GM21515 (cell line): ENCODE measurements around the gene BCL2L13.

Experiments
- ATAC-seq: cut with Tn5 transposase; IDR thresholded peaks from one replicate; pipeline ENCODE4 v1.9.1; 2021; ENCODE audit not compliant: unreplicated experiment

BCL2L13 gene

DNA sequence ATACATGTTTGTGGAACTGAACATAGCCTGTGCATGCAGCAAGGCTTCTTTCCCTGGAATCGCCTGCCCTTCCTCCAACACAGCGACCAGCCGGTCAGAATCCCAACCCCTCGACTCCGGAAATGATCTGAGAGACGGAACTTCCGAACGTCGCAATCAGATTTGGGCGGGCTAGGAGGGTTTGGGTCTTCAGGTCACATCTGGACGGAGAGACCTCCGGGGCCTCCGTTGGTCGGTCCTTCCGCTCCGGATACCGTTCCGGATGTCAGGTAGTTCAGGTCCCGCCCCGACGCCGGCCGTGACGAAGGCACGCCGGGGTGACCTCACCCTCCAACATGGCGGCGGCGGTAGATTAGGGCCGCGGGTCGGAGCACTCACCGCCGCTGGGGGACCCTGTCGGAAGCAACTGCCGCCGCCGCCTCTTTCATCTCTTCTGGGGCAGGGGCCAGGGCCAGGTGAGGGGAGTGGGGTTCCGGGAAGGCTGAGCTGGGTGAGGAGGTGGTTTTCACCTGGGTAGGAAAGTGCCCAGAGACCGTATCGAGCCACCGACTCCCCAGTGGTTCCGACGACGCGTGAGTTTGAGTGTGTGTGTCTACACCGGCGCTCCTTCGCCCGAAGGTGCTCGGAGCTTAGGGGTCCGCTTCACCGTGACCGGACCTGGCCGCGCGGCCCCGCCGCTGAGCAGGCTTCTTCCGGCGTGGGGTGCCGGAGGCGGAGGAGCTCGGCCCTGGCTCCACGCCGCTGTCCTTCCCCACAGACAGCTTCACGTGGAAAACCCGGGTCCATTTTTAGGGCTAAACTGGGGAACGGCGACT is at the start of gene BCL2L13:
Gene BCL2L13, plus strand, starts transcription at position 326 of the 815 bp plus-strand sequence. CDS start 16,955 bp downstream, outside the sequence.
- ATAC-seq = peak; percentile 88

DNA sequence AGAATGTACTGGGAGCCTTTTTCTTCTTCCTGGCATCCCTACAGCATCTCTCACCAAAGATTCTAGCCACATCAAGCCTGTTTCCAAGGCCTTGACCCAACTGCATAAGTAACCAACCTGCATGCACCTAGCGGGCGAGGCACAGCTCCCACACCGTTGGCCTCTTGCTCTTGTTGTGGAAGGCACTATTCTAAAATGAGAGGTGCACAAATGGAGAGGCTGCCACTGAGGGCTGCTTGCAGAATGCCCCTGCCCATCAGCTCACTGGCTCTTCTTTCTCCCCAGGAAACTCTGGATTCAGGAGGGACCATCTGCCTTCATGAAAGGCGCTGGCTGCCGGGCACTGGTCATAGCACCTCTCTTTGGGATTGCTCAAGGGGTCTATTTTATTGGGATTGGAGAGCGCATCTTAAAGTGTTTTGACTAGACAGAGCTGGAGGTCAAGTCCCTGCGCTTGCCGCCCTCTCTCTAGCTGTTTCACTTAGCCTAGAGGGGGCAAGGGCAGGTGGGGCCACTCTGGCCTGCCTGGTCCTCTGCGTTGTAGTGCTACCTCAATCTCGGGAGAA is 48.7 kb upstream of the BCL2L13 start:
- no peak for ATAC-seq

- ATAC-seq = no peak
These were observed 48.0 kb upstream of the BCL2L13 start for GRCh38 chr22:17590586-17590985.

GRCh38 chr22:17592201-17592600 is 46.4 kb upstream of the BCL2L13 start:
- no peak for ATAC-seq

DNA sequence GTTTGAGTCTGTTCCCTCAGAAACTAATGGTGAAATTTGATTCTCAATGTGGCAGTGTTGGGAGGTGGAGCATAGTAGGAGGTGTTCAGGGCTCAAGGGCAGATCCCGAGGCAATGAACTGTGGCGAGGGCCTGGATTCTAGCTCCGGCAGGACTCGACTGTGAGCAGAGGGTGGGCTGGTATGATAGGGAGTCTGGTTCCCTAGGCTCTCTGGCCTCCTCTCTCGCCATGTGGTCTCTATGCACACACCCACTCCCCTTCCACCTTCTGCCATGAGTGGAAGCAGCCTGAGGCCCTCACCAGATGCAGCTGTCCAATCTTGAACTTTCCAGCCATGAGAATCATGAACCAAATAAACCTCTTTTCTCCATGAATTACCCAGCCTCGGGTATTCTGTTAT is 42.3 kb upstream of the BCL2L13 start:
- ATAC-seq = no peak

DNA sequence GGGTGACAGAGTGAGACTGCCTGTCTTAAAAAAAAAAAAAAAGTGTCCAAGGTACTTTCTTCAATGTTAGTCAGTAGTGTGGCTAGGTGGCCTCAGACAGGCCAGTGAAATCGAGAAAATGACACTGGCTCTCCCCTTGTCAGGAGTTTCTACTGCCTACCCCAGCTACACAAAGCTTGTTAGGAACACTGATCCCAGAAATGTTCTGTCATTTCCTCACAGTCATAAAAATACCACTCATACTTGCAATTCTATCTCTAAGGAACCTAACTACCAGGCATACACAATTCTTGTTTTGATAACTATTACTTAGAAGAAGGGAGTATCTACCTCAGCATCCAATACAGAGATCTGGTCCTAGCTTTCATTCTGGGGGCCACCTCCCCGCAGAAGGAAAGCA is 41.3 kb upstream of the BCL2L13 start:
- ATAC-seq = no peak

DNA sequence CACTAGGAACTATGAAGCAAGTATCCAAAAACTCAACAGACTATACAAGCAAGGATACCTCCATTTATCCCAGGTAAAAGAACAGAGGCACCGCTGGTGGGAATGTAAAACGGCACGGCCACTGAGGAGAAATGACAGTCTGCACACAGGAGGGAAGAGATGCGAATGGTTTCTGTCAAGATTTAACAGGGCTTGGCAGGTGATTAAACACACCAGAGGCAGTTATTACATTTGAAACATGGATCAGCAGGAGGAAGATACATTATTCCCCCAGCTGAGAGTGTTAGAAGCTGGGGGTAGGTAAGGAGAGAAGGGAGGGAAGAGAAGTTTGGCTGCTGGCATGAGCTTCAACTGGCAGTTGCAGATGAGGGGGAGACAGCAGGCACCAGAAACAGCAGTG is 40.2 kb upstream of the BCL2L13 start:
- no peak for ATAC-seq

DNA sequence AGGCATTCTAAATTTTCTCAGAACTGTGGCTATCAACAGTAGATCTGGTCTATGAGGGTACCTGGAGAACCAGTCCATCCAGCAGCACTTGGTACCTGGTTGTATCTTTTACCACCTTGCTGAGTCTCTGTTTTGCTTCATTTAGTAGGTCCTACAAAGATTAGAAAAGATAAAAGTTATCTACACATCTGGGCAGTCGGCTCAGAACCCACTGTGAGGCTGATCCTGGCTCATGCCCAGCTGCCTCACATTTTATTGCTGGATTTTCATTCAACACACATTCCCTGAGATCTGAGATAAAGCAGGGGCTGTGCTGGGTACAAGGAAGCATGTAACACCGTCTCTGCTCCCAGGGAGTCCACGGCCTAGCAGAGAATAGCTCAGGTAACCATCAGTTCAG is 37.5 kb upstream of the BCL2L13 start:
- ATAC-seq = no peak

GRCh38 chr22:17603668-17604067 is 34.9 kb upstream of the BCL2L13 start:
- no peak for ATAC-seq

- ATAC-seq = no peak
These were observed 32.1 kb upstream of the BCL2L13 start for GRCh38 chr22:17606496-17606895.

GRCh38 chr22:17607891-17608521 is 30.6 kb upstream of the BCL2L13 start:
- no peak for ATAC-seq

GRCh38 chr22:17612057-17612456 is 26.5 kb upstream of the BCL2L13 start:
- no peak for ATAC-seq

DNA sequence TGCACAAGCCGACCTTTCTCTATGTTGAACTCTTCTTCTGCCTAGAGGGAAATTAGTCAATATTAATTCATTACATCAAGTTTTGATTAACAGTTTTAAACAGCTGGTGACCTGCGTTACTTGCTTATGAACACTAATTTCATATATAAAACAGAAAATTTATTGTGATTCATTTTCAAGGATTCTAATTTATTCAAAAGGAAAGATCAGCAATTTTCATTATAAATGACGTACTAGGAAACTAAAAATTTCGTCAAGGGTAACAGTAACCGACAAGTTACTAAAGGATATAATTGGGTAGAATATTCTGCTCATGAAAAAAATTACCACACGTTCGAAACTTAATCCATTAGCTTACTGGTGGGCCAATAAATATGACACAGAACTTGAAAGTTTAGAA is 25.3 kb upstream of the BCL2L13 start:
- ATAC-seq = no peak

GRCh38 chr22:17627961-17628405 is 10.6 kb upstream of the BCL2L13 start:
- no peak for ATAC-seq

GRCh38 chr22:17628406-17629172 is 10.0 kb upstream of the BCL2L13 start, which contains the start of gene ATP6V1E1:
ATP6V1E1 (minus strand) TSS chr22:17628749; CDS start chr22:17628635, 114 bp downstream.
- peak; percentile 98 for ATAC-seq

GRCh38 chr22:17629173-17629489 is 9.4 kb upstream of the BCL2L13 start:
- no peak for ATAC-seq

DNA sequence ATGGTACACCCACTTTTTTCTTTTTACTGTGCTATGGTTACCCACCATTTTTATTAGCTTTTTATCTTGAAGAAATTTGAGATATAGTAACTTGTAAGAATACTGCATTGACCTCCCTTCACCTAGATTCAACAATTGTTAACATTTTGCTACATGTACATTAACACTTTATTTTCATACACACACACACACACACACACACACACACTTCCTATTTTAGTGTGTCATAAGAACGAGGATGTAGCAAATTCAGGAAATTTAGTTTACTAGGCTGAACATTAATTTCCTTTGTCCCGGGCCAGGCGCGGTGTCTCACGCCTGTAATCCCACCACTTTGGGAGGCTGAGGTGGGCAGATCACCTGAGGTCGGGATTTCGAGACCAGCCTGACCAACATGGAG is 8.9 kb upstream of the BCL2L13 start:
- no peak for ATAC-seq

- no peak for ATAC-seq
These were observed 7.4 kb upstream of the BCL2L13 start for GRCh38 chr22:17631076-17631565.

GRCh38 chr22:17633217-17633997 is 5.2 kb upstream of the BCL2L13 start:
- ATAC-seq = no peak

DNA sequence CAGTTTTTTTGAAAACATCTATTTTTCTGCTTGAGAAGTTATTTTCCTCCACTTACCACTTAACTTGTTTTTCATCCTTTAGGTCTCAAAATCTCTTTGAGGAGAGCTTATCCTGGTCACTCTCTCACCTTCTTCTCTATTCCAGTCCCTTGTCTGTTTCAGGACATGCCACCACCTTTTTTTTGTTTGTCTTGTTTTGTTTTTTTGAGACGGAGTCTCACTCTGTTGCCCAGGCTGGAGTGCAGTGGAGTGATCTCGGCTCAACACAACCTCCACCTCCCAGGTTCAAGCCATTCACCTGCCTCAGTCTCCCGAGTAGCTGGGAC is 4.6 kb upstream of the BCL2L13 start:
- no peak for ATAC-seq

- no peak for ATAC-seq
These were observed 3.9 kb upstream of the BCL2L13 start for GRCh38 chr22:17634696-17635095.
